NCI-H187 (cell line): ENCODE results near the gene RNF144B.
"Not testable (repeated sequence)": the region's sequence is repeated elsewhere in the genome, so short reads cannot be mapped to it uniquely, and the experiment has no call there.

Experiments
- DNase-seq, 2 experiments: peaks; one replicate each; lab custom pipeline; 2025; lab: John Stamatoyannopoulos, UW

RNF144B gene

GRCh38 chr6:18444111-18444510, 57.0 kb downstream of the RNF144B start:
- no peak for DNase-seq

GRCh38 chr6:18445228-18445627, 58.1 kb downstream of the RNF144B start:
- no peak for DNase-seq

GRCh38 chr6:18446771-18447170, 59.6 kb downstream of the RNF144B start:
- no peak for DNase-seq

GRCh38 chr6:18447552-18447951, 60.4 kb downstream of the RNF144B start:
- DNase-seq: no peak

GRCh38 chr6:18451756-18452155, 64.6 kb downstream of the RNF144B start:
- DNase-seq: no peak

- DNase-seq: no peak
Observed at GRCh38 chr6:18454446-18454845, 67.3 kb downstream of the RNF144B start.

GRCh38 chr6:18457065-18457737, 70.1 kb downstream of the RNF144B start:
- DNase-seq: no peak

- not testable (repeated sequence) for DNase-seq
Observed at GRCh38 chr6:18458086-18458485, 70.9 kb downstream of the RNF144B start.

- DNase-seq: no peak
Observed at GRCh38 chr6:18463429-18463828, 76.3 kb downstream of the RNF144B start.

GRCh38 chr6:18464176-18464575, 77.0 kb downstream of the RNF144B start:
- no peak for DNase-seq

- DNase-seq: no peak
Observed at GRCh38 chr6:18465410-18466154, 78.4 kb downstream of the RNF144B start.

- no peak for DNase-seq
Observed at GRCh38 chr6:18467741-18468502, 80.8 kb downstream of the RNF144B start.

GRCh38 chr6:18468503-18468843, 81.3 kb downstream of the RNF144B start:
- DNase-seq: no peak

- no peak for DNase-seq
Observed at GRCh38 chr6:18469536-18469935, 82.4 kb downstream of the RNF144B start.

- DNase-seq: no peak
Observed at GRCh38 chr6:18471232-18471964, 84.2 kb downstream of the RNF144B start.

GRCh38 chr6:18472941-18473340, 85.8 kb downstream of the RNF144B start:
- DNase-seq: no peak

GRCh38 chr6:18473755-18474154, 86.6 kb downstream of the RNF144B start:
- DNase-seq: no peak

GRCh38 chr6:18477301-18477941, 90.3 kb downstream of the RNF144B start:
- DNase-seq: no peak

GRCh38 chr6:18478610-18479009, 91.5 kb downstream of the RNF144B start:
- no peak for DNase-seq

- DNase-seq: no peak
Observed at GRCh38 chr6:18481870-18482269, 94.7 kb downstream of the RNF144B start.

GRCh38 chr6:18485660-18486435, 98.7 kb downstream of the RNF144B start:
- DNase-seq: no peak
